ENCODE measurements around the gene KMO.

- no peak for TF ChIP-seq POLR2A (IDR thresholded peaks at IDR 0.05)
- TF ChIP-seq CTCF (IDR thresholded peaks at IDR 0.05) = peak in 2 of 7 experiments; percentile 21 to 32
These were observed 32.3 kb upstream of the KMO start for GRCh38 chr1:241499910-241500309.
